IMR-90 (cell line): Measurements from ENCODE around the gene ZNF202. TPM values are rescaled to one million over a fixed set of nuclear protein-coding genes. Genes with fewer than 3 reads are reported as not detected.

ENCODE experiments used
- ATAC-seq: fragments of 200-7000 bp; cut with Tn5 transposase; 2 replicates; pipeline ENCODE4 v1.9.1; 2020; ENCODE audit warnings: low read depth, mild to moderate bottlenecking, moderate library complexity
- BruUV-seq: library from RNA; stranded (reverse); fragments of 400-500 nt; replicated peaks from 2 replicates; lab custom pipeline; 2021; lab: Mats Ljungman, UMichigan
- CTCF ChIA-PET: fragments of 300-600 bp; formaldehyde crosslinking; extraction: SDS; loops from one replicate; lab custom pipeline; 2021; ENCODE audit warnings: antibody characterized with exemption; lab: Yijun Ruan, JAX
- POLR2A ChIA-PET: fragments of 300-600 bp; sonication (Branson Sonifier 250); formaldehyde crosslinking; loops from one replicate; lab custom pipeline; 2022; ENCODE audit warnings: antibody characterized with exemption; ENCODE audit not compliant: unreplicated experiment; lab: Charles Lee
- DNase-seq: peaks from one replicate; pipeline ENCODE4 v3.0.0; 2013
- H2AFZ ChIP-seq: replicated peaks from 2 replicates; pipeline ENCODE3; 2013; ENCODE audit warnings: low read length, mild to moderate bottlenecking; ENCODE audit not compliant: poor library complexity
- H2AK5ac ChIP-seq: 2 replicates; pipeline ENCODE4 v1.6.1; 2013; ENCODE audit warnings: low read depth, low read length, inconsistent platforms
- H2AK9ac ChIP-seq: replicated peaks from 2 replicates; pipeline ENCODE3; 2013; ENCODE audit warnings: mild to moderate bottlenecking, low read depth, low read length, moderate library complexity; ENCODE audit not compliant: poor library complexity
- H2BK120ac ChIP-seq: 2 replicates; pipeline ENCODE4 v1.6.1; 2013; ENCODE audit warnings: low read depth, low read length, inconsistent platforms
- H2BK15ac ChIP-seq: 3 replicates; pipeline ENCODE4 v1.6.1; 2013; ENCODE audit warnings: low read depth, low read length, inconsistent platforms
- H2BK20ac ChIP-seq: 2 replicates; pipeline ENCODE4 v1.6.1; 2013; ENCODE audit warnings: low read depth, mild to moderate bottlenecking, inconsistent platforms, low read length, moderate library complexity
- H2BK5ac ChIP-seq: 2 replicates; pipeline ENCODE4 v1.6.1; 2013; ENCODE audit warnings: mild to moderate bottlenecking, low read depth, low read length, inconsistent platforms; ENCODE audit not compliant: poor library complexity, severe bottlenecking
- H3K14ac ChIP-seq: replicated peaks from 2 replicates; pipeline ENCODE4 v1.6.1; 2013; ENCODE audit warnings: low read depth, low read length, inconsistent platforms
- H3K18ac ChIP-seq: 2 replicates; pipeline ENCODE4 v1.6.1; 2013; ENCODE audit warnings: low read depth, low read length, control low read depth
- H3K23ac ChIP-seq: 2 replicates; pipeline ENCODE4 v1.6.1; 2013; ENCODE audit warnings: low read depth, low read length, inconsistent platforms
- H3K27ac ChIP-seq: 2 replicates; pipeline ENCODE4 v1.5.1; 2013; ENCODE audit warnings: mild to moderate bottlenecking, control low read depth, low read length; ENCODE audit not compliant: insufficient read depth
- H3K27me3 ChIP-seq: 2 replicates; pipeline ENCODE4 v1.6.1; 2013; ENCODE audit warnings: low read length; ENCODE audit not compliant: control insufficient read depth, insufficient read depth
- H3K36me3 ChIP-seq: 2 replicates; pipeline ENCODE4 v1.6.1; 2013; ENCODE audit warnings: low read length, mixed read lengths; ENCODE audit not compliant: control insufficient read depth, insufficient read depth
- H3K4ac ChIP-seq: 2 replicates; pipeline ENCODE4 v1.6.1; 2013; ENCODE audit warnings: low read depth, low read length, inconsistent platforms
- H3K4me1 ChIP-seq: 2 replicates; pipeline ENCODE4 v1.6.1; 2013; ENCODE audit warnings: low read length, mixed read lengths; ENCODE audit not compliant: control insufficient read depth, insufficient read depth
- H3K4me2 ChIP-seq: 2 replicates; pipeline ENCODE4 v1.6.1; 2013; ENCODE audit warnings: low read depth, mild to moderate bottlenecking, control low read depth, low read length, moderate library complexity
- H3K4me3 ChIP-seq: 2 replicates; pipeline ENCODE4 v1.5.1; 2013; ENCODE audit warnings: low read depth, mild to moderate bottlenecking, control low read depth, low read length, moderate library complexity; ENCODE audit not compliant: insufficient read depth
- H3K56ac ChIP-seq: 2 replicates; pipeline ENCODE4 v1.6.1; 2013; ENCODE audit warnings: low read length, inconsistent platforms; ENCODE audit not compliant: insufficient read depth; ENCODE audit errors: extremely low read depth
- H3K79me1 ChIP-seq, 2 experiments: 2 replicates each; pipeline ENCODE4 v1.6.1; 2013; ENCODE audit warnings: low read length in 2 of 2, inconsistent platforms in 1 of 2, low read depth in 1 of 2
- H3K9ac ChIP-seq: 2 replicates; pipeline ENCODE4 v1.6.1; 2013; ENCODE audit warnings: low read depth, low read length, control low read depth
- H3K9me1 ChIP-seq: 2 replicates; pipeline ENCODE4 v1.6.1; 2013; ENCODE audit warnings: low read length, inconsistent platforms; ENCODE audit not compliant: insufficient read depth
- H3K9me3 ChIP-seq: 2 replicates; pipeline ENCODE4 v1.6.1; 2013; ENCODE audit warnings: low read length; ENCODE audit not compliant: control insufficient read depth, insufficient read depth
- H4K20me1 ChIP-seq: 2 replicates; pipeline ENCODE4 v1.6.1; 2013; ENCODE audit warnings: low read length, inconsistent platforms; ENCODE audit not compliant: insufficient read depth
- H4K5ac ChIP-seq: 2 replicates; pipeline ENCODE4 v1.6.1; 2013; ENCODE audit warnings: mild to moderate bottlenecking, low read depth, low read length, control low read depth
- H4K8ac ChIP-seq, 2 experiments: 2 replicates each; pipeline ENCODE4 v1.6.1; 2013; ENCODE audit warnings: low read depth in 2 of 2, low read length in 2 of 2, control low read depth in 1 of 2, inconsistent platforms in 1 of 2
- H4K91ac ChIP-seq: 2 replicates; pipeline ENCODE4 v1.6.1; 2013; ENCODE audit warnings: low read depth, low read length, inconsistent platforms; ENCODE audit not compliant: insufficient read depth
- BHLHE40 ChIP-seq: fragments of 150-350 bp; IDR thresholded peaks from 2 replicates; pipeline ENCODE4 v1.6.1; 2016; ENCODE audit warnings: mild to moderate bottlenecking, low read depth, low read length
- CEBPB ChIP-seq: IDR thresholded peaks from 2 replicates; pipeline ENCODE4 v1.6.1; 2012; ENCODE audit warnings: low read depth, low read length, improper control_type of control experiment
- CHD1 ChIP-seq: IDR thresholded peaks from 2 replicates; pipeline ENCODE4 v1.6.1; 2012; ENCODE audit warnings: low read depth, low read length, improper control_type of control experiment
- CTCF ChIP-seq: conservative IDR thresholded peaks from 2 replicates; pipeline ENCODE4 v1.5.1; 2012; ENCODE audit warnings: mild to moderate bottlenecking, low read depth, low read length, improper control_type of control experiment
- ELK1 ChIP-seq: fragments of 150-350 bp; IDR thresholded peaks from 2 replicates; pipeline ENCODE4 v1.6.1; 2016; ENCODE audit warnings: low read depth, mild to moderate bottlenecking, low read length, moderate library complexity, borderline replicate concordance
- FOS ChIP-seq: fragments of 150-350 bp; IDR thresholded peaks from 2 replicates; pipeline ENCODE4 v1.6.1; 2016; ENCODE audit warnings: low read depth, low read length
- MAFK ChIP-seq: IDR thresholded peaks from 2 replicates; pipeline ENCODE4 v1.6.1; 2012; ENCODE audit warnings: low read depth, low read length, improper control_type of control experiment
- MAZ ChIP-seq: IDR thresholded peaks from 2 replicates; pipeline ENCODE4 v1.6.1; 2012; ENCODE audit warnings: low read depth, mild to moderate bottlenecking, low read length, improper control_type of control experiment, moderate library complexity, borderline replicate concordance
- MXI1 ChIP-seq: IDR thresholded peaks from 2 replicates; pipeline ENCODE4 v1.6.1; 2012; ENCODE audit warnings: low read depth, mild to moderate bottlenecking, low read length, moderate library complexity, borderline replicate concordance
- NFE2L2 ChIP-seq: fragments of 150-350 bp; IDR thresholded peaks from 2 replicates; pipeline ENCODE4 v1.6.1; 2016; ENCODE audit warnings: low read depth, mild to moderate bottlenecking, low read length
- POLR2A ChIP-seq: IDR thresholded peaks from 2 replicates; pipeline ENCODE4 v1.6.1; 2012; ENCODE audit warnings: mild to moderate bottlenecking, low read depth, low read length
- RAD21 ChIP-seq: IDR thresholded peaks from 2 replicates; pipeline ENCODE4 v1.6.1; 2012; ENCODE audit warnings: low read length, improper control_type of control experiment
- RCOR1 ChIP-seq: IDR thresholded peaks from 2 replicates; pipeline ENCODE4 v1.6.1; 2012; ENCODE audit warnings: mild to moderate bottlenecking, low read length, improper control_type of control experiment; ENCODE audit not compliant: insufficient replicate concordance
- RFX5 ChIP-seq: IDR thresholded peaks from 2 replicates; pipeline ENCODE4 v1.8.0; 2012; ENCODE audit warnings: low read depth, mild to moderate bottlenecking, low read length, moderate library complexity
- SMC3 ChIP-seq: fragments of 150-350 bp; IDR thresholded peaks from 2 replicates; pipeline ENCODE4 v1.6.1; 2016; ENCODE audit warnings: low read depth, mild to moderate bottlenecking, antibody characterized with exemption, low read length, moderate library complexity
- USF2 ChIP-seq: fragments of 150-350 bp; IDR thresholded peaks from 2 replicates; pipeline ENCODE4 v1.6.1; 2017; ENCODE audit warnings: mild to moderate bottlenecking, antibody characterized with exemption, low read length, low read depth
- WGBS, 2 experiments: methylation state at CpG; one replicate each; pipeline versions ENCODE4 v1.1.5 to v1.1.7; 2013; ENCODE audit warnings: missing lambda C conversion rate in 2 of 2; ENCODE audit not compliant: insufficient read length in 1 of 2; ENCODE audit errors: extremely low coverage in 2 of 2; 5-methylcytosine and 5-hydroxymethylcytosine counted together
- dilution Hi-C: fragments of 300-500 bp; cut with HindIII; formaldehyde crosslinking; loops from one replicate; pipeline ENCODE4 v1.14.3; 2018; ENCODE audit warnings: low sequenced_read_pairs; ENCODE audit not compliant: unreplicated experiment
- in situ Hi-C: fragments of 300-500 bp; cut with MboI; formaldehyde crosslinking; loops from 3 replicates; pipeline ENCODE4 v1.14.3; 2019; ENCODE audit warnings: low sequenced_read_pairs, inconsistent platforms, mixed read lengths
- intact Hi-C: fragments of 100-400 bp; cut with micrococcal nuclease; formaldehyde crosslinking; loops from 2 replicates; pipeline ENCODE4 v1.10.0; 2022
- polyA plus RNA-seq, 3 experiments: library from polyadenylated mRNA; depleted of rRNA; stranded (reverse); fragments of >200 nt; gene quantifications; 2 replicates each; pipeline ENCODE4 v1.2.3, GENCODE V29; 2012; ENCODE audit warnings: low replicate concordance in 1 of 3
- total RNA-seq: library from RNA; depleted of rRNA; stranded (reverse); fragments of >200 nt; gene quantifications from 2 replicates; pipeline ENCODE4 v1.2.3, GENCODE V29; 2012

The ZNF202 gene
- total and polyA plus RNA-seq, 2 of the 4 experiments (the other 2 are of a cell fraction): 7.7 to 8.2 TPM

GRCh38 chr11:123702696-123703095 lies 38.8 kb downstream of the ZNF202 start:
- no peak overlapping the region for H2AK5ac ChIP-seq
- no peak overlapping the region for H3K14ac ChIP-seq
- BruUV-seq: no TSS peak

More at GRCh38 chr11:123702696-123703095, 38.8 kb downstream of the ZNF202 start:
- no peak overlapping the region for H2BK20ac ChIP-seq
- no peaks in the 10 kb centered on the region for H3K9me1 ChIP-seq
- ChIA-PET POLR2A (no interaction called here), CTCF (no interaction called here)
- no peak overlapping the region for H3K18ac ChIP-seq
- no peak overlapping the region for H3K27ac ChIP-seq
- no peak overlapping the region for H4K91ac ChIP-seq
- intact Hi-C loops: no loop called here
- no peak overlapping the region for H3K4me3 ChIP-seq
- H3K9ac ChIP-seq: no peak overlapping the region
- no peaks in the 10 kb centered on the region for H4K20me1 ChIP-seq
- H3K23ac ChIP-seq: no peak overlapping the region
- H3K56ac ChIP-seq: no peak overlapping the region
- no peaks in the 10 kb centered on the region for H3K36me3 ChIP-seq
- no peaks in the 10 kb centered on the region for H3K79me1 ChIP-seq
- no peak overlapping the region for H2BK5ac ChIP-seq
- peaks cover 26% of the 10 kb centered on the region for H3K27me3 ChIP-seq
- H2AFZ ChIP-seq: no peak overlapping the region
- ATAC-seq (no peak), DNase-seq (no peak)
- dilution Hi-C loops: no loop called here
- no peak overlapping the region for H3K4me2 ChIP-seq
- H4K5ac ChIP-seq: no peak overlapping the region
- no peaks in the 10 kb centered on the region for H3K4me1 ChIP-seq
- no peak overlapping the region for H2BK120ac ChIP-seq
- no peak for TF ChIP-seq USF2
- TF ChIP-seq MAFK: no peak
- TF ChIP-seq MAZ: no peak
- TF ChIP-seq CHD1: no peak
- no peak for TF ChIP-seq SMC3
- no peak for TF ChIP-seq RCOR1
- no peak for TF ChIP-seq FOS
- TF ChIP-seq NFE2L2: no peak
- TF ChIP-seq RFX5: no peak
- TF ChIP-seq CEBPB: no peak
- no peak for TF ChIP-seq MXI1
- TF ChIP-seq POLR2A: no peak
- TF ChIP-seq RAD21: no peak
- TF ChIP-seq ELK1: no peak
- no peak for TF ChIP-seq CTCF
- TF ChIP-seq BHLHE40: no peak
- in situ Hi-C loops: no loop called here
- H2BK15ac ChIP-seq: no peak overlapping the region
- no peak overlapping the region for H3K4ac ChIP-seq
- no peaks in the 10 kb centered on the region for H3K9me3 ChIP-seq
- WGBS, 2 experiments: no CpG with 5 or more reads among the region's 2 CpGs
- H2AK9ac ChIP-seq: no peak overlapping the region
- H4K8ac ChIP-seq: no peak overlapping the region
